B cell (primary cell): ENCODE data around the gene ZDHHC24. TPM values are rescaled to one million over a fixed set of nuclear protein-coding genes. Genes with fewer than 3 reads are reported as not detected.

Source experiments
- ATAC-seq: fragments of 200-7000 bp; cut with Tn5 transposase; one replicate; pipeline ENCODE4 v1.10.0; 2021; ENCODE audit warnings: low read depth, mild to moderate bottlenecking, moderate number of reproducible peaks, moderate library complexity
- CTCF ChIA-PET: fragments of 350-600 bp; sonication (Branson Sonifier 250); formaldehyde crosslinking; loops from one replicate; lab custom pipeline; 2021; ENCODE audit warnings: antibody characterized with exemption, inconsistent platforms; lab: Charles Lee
- POLR2A ChIA-PET: fragments of 350-600 bp; sonication (Branson Sonifier 250); formaldehyde crosslinking; loops from one replicate; lab custom pipeline; 2021; ENCODE audit warnings: antibody characterized with exemption; lab: Charles Lee
- DNase-seq: peaks from one replicate; pipeline ENCODE4 v3.0.0; 2013
- H2AFZ ChIP-seq: 2 replicates; pipeline ENCODE4 v1.6.1; 2012; ENCODE audit warnings: mild to moderate bottlenecking, low read depth, low read length; ENCODE audit not compliant: insufficient read depth, poor library complexity, severe bottlenecking
- H3K27ac ChIP-seq, 2 donors: 1 replicate in 1 of 2; 2 replicates in 1 of 2; pipeline ENCODE4 v1.5.1; 2012 to 2013; ENCODE audit warnings: low read length in 2 of 2, mild to moderate bottlenecking in 2 of 2, moderate library complexity in 1 of 2
- H3K27me3 ChIP-seq, 4 experiments: fragments of 200-600 bp in 1 of 4; sonication (generic) in 1 of 4; replicated peaks in 1 of 4; 1 replicate in 2 of 4; 2 replicates in 2 of 4; pipeline versions ENCODE4 v1.6.1 to v1.7.0; 2013 to 2016; ENCODE audit warnings: low read length in 3 of 4, mild to moderate bottlenecking in 2 of 4, mixed read lengths in 1 of 4, moderate library complexity in 1 of 4; ENCODE audit not compliant: insufficient read depth in 4 of 4, control insufficient read depth in 3 of 4; ENCODE audit errors: control extremely low read depth in 1 of 4
- H3K36me3 ChIP-seq, 2 experiments: replicated peaks in 1 of 2; 1 replicate in 1 of 2; 2 replicates in 1 of 2; pipeline versions ENCODE4 v1.6.1 to v1.7.1; 2013; ENCODE audit warnings: low read length in 1 of 2; ENCODE audit not compliant: insufficient read depth in 2 of 2, control insufficient read depth in 1 of 2; ENCODE audit errors: control extremely low read depth in 1 of 2, extremely low read depth in 1 of 2
- H3K4me1 ChIP-seq, 2 donors: fragments of 200-600 bp in 1 of 2; sonication (generic) in 1 of 2; 1 replicate in 1 of 2; 2 replicates in 1 of 2; pipeline versions ENCODE4 v1.5.1 to v1.6.1; 2013 to 2017; ENCODE audit warnings: low read length in 2 of 2; ENCODE audit not compliant: control insufficient read depth in 2 of 2, insufficient read depth in 2 of 2
- H3K4me2 ChIP-seq: replicated peaks from 2 replicates; pipeline ENCODE3; 2012; ENCODE audit warnings: mild to moderate bottlenecking, low read depth, low read length; ENCODE audit not compliant: poor library complexity, severe bottlenecking
- H3K4me3 ChIP-seq, 5 experiments: fragments of 200-600 bp in 1 of 5; sonication (generic) in 1 of 5; 1 replicate in 3 of 5; 2 replicates in 2 of 5; pipeline versions ENCODE4 v1.5.1 to v1.7.0; 2011 to 2016; ENCODE audit warnings: low read length in 4 of 5, mild to moderate bottlenecking in 4 of 5, low read depth in 2 of 5, control low read depth in 1 of 5, moderate library complexity in 1 of 5; ENCODE audit not compliant: insufficient read depth in 1 of 5; ENCODE audit errors: control extremely low read depth in 1 of 5, extremely low read depth in 1 of 5
- H3K79me2 ChIP-seq: fragments of 200-600 bp; sonication (generic); one replicate; pipeline ENCODE4 v1.6.0; 2016; ENCODE audit warnings: low read length; ENCODE audit not compliant: control insufficient read depth, insufficient read depth
- H3K9ac ChIP-seq: fragments of 200-600 bp; sonication (generic); 2 replicates; pipeline ENCODE4 v1.6.1; 2017; ENCODE audit warnings: mild to moderate bottlenecking, low read length, moderate library complexity
- H3K9me3 ChIP-seq, 3 donors: one replicate each; pipeline versions ENCODE4 v1.6.1 to v1.7.1; 2013; ENCODE audit warnings: low read length in 2 of 3; ENCODE audit not compliant: control insufficient read depth in 2 of 3, insufficient read depth in 1 of 3; ENCODE audit errors: control extremely low read depth in 1 of 3
- H4K20me1 ChIP-seq: 2 replicates; pipeline ENCODE4 v1.6.0; 2012; ENCODE audit warnings: mild to moderate bottlenecking, low read length; ENCODE audit not compliant: insufficient read depth, control insufficient read depth, poor library complexity, severe bottlenecking
- H3K27ac Mint-ChIP-seq: one replicate; pipeline ENCODE4 v1.8.0; 2021; ENCODE audit warnings: mixed read lengths
- H3K27me3 Mint-ChIP-seq: one replicate; pipeline ENCODE4 v1.8.0; 2021; ENCODE audit warnings: mixed read lengths
- H3K4me1 Mint-ChIP-seq: one replicate; pipeline ENCODE4 v1.8.0; 2021; ENCODE audit warnings: mixed read lengths
- H3K4me3 Mint-ChIP-seq: one replicate; pipeline ENCODE4 v1.8.0; 2021; ENCODE audit warnings: mixed read lengths
- H3K9me3 Mint-ChIP-seq: one replicate; pipeline ENCODE4 v1.8.0; 2022; ENCODE audit warnings: mixed read lengths; ENCODE audit not compliant: insufficient read depth
- CTCF ChIP-seq: fragments of 200-600 bp; IDR thresholded peaks from one replicate; pipeline ENCODE4 v1.8.0; 2022; ENCODE audit warnings: antibody characterized with exemption, mild to moderate bottlenecking
- EZH2 ChIP-seq: IDR thresholded peaks from 2 replicates; pipeline ENCODE4 v1.6.1; 2012; ENCODE audit warnings: borderline replicate concordance, low read depth, mild to moderate bottlenecking, moderate library complexity, low read length; ENCODE audit not compliant: insufficient read depth, poor library complexity, severe bottlenecking
- WGBS: methylation state at CpG from one replicate; pipeline ENCODE4 v1.1.5; 2013; ENCODE audit warnings: missing lambda C conversion rate; ENCODE audit not compliant: insufficient coverage; 5-methylcytosine and 5-hydroxymethylcytosine counted together
- intact Hi-C: fragments of 100-400 bp; cut with micrococcal nuclease; formaldehyde crosslinking; loops from one replicate; pipeline ENCODE4 v1.10.0; 2022
- polyA minus RNA-seq: library from RNA; depleted of rRNA, polyadenylated mRNA; stranded (reverse); fragments of >200 nt; gene quantifications from 2 replicates; pipeline ENCODE4 v1.2.3, GENCODE V29; 2012
- polyA plus RNA-seq: library from polyadenylated mRNA; depleted of rRNA; stranded (reverse); fragments of >200 nt; gene quantifications from 2 replicates; pipeline ENCODE4 v1.2.3, GENCODE V29; 2012
- total RNA-seq, 2 donors: library from RNA; stranded (reverse); fragments of 120-200 nt in 1 of 2; gene quantifications; 1 replicate in 1 of 2; 2 replicates in 1 of 2; pipeline versions ENCODE4 v1.2.3 to v1.2.4, GENCODE V29; 2013 to 2022

Gene ZDHHC24
- total RNA-seq (32.6 and 33.2 TPM in 2 replicates), polyA plus RNA-seq (23.9 and 29.7 TPM in 2 replicates), polyA minus RNA-seq (25.9 and 27.5 TPM in 2 replicates)
- total RNA-seq (2013), result 10.3 TPM

- WGBS, result under 1% methylated on average over 63 of the region's 71 CpGs
- Histone ChIP-seq H3K27ac (peak within 1 kb of the TSS; percentile 62 to 91), H3K36me3 (peaks cover 0 to 17% of the 10 kb centered on the region in 2 experiments), H3K27me3 (no peaks in the 10 kb centered on the region), H3K4me2 (peak within 1 kb of the TSS; percentile 100), H3K9me3 (no peaks in the 10 kb centered on the region), H3K4me3 (peak within 1 kb of the TSS; percentile 74 to 89 (median 83)), H2AFZ (peak within 1 kb of the TSS; percentile 83), H3K4me1 (peaks cover 26 to 34% of the 10 kb centered on the region in 2 donors), H4K20me1 (no peaks in the 10 kb centered on the region), H3K9ac (peak within 1 kb of the TSS; percentile 96), H3K79me2 (peaks cover 10% of the 10 kb centered on the region)
- H3K9me3 Mint-ChIP-seq, result no peaks in the 10 kb centered on the region
- peak; percentile 82 for ATAC-seq
- H3K4me1 Mint-ChIP-seq, result peaks cover 42% of the 10 kb centered on the region
- H3K27me3 Mint-ChIP-seq, result no peaks in the 10 kb centered on the region
- peak within 1 kb of the TSS; percentile 95 for H3K4me3 Mint-ChIP-seq
- TF ChIP-seq EZH2 (no peak), CTCF (no peak)
- intact Hi-C loops, result loop anchor here (1.0 to 2.0 kb wide), 6 partner anchors 36 to 297 kb away; partner anchors contain the start of genes BBS1, CCDC87, CCS and DPP3
- peak within 1 kb of the TSS; percentile 89 for H3K27ac Mint-ChIP-seq
- ChIA-PET CTCF (interaction anchor here (0.6 to 6.4 kb wide), 12 partner anchors 12 to 234 kb away, joined by 3 to 58 read pairs (median 4); partner anchors contain the start of genes RBM4 and RBM4B), POLR2A (interaction anchor here (0.5 to 1.5 kb wide), 8 partner anchors 12 to 543 kb away, joined by 3 to 17 read pairs (median 3); partner anchors contain the start of genes DPP3 and RBM4B)
- peak; percentile 91 for DNase-seq
These were observed at the start of gene ZDHHC24 for GRCh38 chr11:66545701-66546367. TSS of gene ZDHHC24 (minus strand) at chr11:66546048. CDS start at chr11:66546003, 45 bp downstream.
